GM19324 (cell line): ENCODE measurements around the gene FIGNL1.
A peak's percentile ranks its signal among the peaks of the same experiment; 100 is the strongest.

Experiments
- ATAC-seq: cut with Tn5 transposase; IDR thresholded peaks from one replicate; pipeline ENCODE4 v1.9.1; 2021; ENCODE audit warnings: mild to moderate bottlenecking, moderate library complexity; ENCODE audit not compliant: unreplicated experiment, low FRiP score

The FIGNL1 gene

GRCh38 chr7:50399635-50400034 lies 50.5 kb downstream of the FIGNL1 start:
- no peak for ATAC-seq

- no peak for ATAC-seq
These were observed 50.9 kb downstream of the FIGNL1 start for GRCh38 chr7:50399206-50399605.

GRCh38 chr7:50397971-50398324 lies 52.2 kb downstream of the FIGNL1 start:
- no peak for ATAC-seq

GRCh38 chr7:50397320-50397970 lies 52.7 kb downstream of the FIGNL1 start:
- ATAC-seq: no peak

- no peak for ATAC-seq
These were observed 53.3 kb downstream of the FIGNL1 start for GRCh38 chr7:50396856-50397255.

GRCh38 chr7:50394315-50394714 lies 55.8 kb downstream of the FIGNL1 start:
- ATAC-seq: peak; percentile 12
